Posterior cingulate gyrus (tissue), 11 donors: ENCODE results near the gene KLHDC3.

Experiments
- DNase-seq, 10 donors: peaks; one replicate each; pipeline versions ENCODE4 v3.0.0 to v3.0.0-alpha.2; 2020 to 2021; ENCODE audit warnings: mixed read lengths in 3 of 10
- intact Hi-C: fragments of 100-400 bp; cut with DNase I; formaldehyde crosslinking; loops from one replicate; pipeline ENCODE4 v1.15.1; 2023

Gene KLHDC3, protein sequence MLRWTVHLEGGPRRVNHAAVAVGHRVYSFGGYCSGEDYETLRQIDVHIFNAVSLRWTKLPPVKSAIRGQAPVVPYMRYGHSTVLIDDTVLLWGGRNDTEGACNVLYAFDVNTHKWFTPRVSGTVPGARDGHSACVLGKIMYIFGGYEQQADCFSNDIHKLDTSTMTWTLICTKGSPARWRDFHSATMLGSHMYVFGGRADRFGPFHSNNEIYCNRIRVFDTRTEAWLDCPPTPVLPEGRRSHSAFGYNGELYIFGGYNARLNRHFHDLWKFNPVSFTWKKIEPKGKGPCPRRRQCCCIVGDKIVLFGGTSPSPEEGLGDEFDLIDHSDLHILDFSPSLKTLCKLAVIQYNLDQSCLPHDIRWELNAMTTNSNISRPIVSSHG

DNA sequence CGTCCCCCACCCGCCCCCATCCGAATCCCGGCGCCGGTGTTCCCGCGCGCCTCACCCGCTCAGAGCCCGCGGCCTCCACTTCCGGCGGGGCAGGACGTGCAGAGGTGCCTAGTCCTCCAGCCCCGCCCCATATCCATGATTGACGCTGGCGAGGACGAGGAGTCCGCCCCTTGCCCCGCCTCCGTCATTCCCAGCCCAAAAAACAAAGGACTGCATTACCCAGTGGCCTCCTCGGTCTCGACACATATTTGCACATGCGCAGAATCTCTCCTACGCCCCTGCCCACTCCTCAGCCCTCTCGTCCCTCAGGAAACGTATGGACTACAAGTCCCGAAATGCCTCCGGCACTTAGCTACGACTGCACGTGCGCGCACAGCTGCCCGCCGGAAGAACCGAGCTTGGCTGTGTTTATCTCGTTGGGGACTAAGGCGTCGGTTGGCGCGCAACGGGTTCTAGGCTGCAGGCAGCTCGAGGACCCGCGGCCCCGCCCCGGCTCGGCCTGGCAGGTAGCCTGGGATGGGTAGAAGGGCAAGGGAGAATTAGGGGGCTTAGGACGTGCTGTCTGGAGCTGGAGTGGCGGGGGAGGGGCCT, at the start of gene KLHDC3, which contains the start of gene MEA1:
TSS of gene KLHDC3 (plus strand) at position 407 of the 591 bp plus-strand sequence. CDS start 2,944 bp downstream, outside the sequence.
TSS of gene MEA1 (minus strand) at position 104 of the 591 bp plus-strand sequence. CDS start 133 bp downstream, outside the sequence.
- peak; percentile 99 to 100 (median 100) for DNase-seq
- intact Hi-C loops = loop anchor here (5.0 to 10.0 kb wide), 2 partner anchors 82 to 161 kb away; partner anchors contain the start of gene SRF

DNA sequence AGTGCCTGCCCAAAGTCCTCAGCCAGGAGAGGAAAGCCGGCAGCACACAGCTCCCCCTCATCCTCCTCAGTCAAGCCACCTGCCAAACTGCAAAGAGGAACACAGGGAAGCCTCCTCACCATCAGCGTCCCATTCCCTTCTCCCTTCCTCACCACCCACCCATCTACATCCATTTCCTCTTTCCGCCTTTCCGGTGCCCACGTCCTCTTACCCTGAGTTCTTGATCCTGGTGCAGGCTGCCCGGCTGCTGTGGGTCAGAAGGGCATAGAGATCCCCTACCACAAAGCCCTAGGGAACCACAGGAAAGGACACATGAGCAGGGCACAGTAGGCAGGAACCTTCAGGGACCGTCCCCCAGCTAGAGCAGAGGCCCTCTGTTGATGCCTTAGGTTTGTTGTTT, 47.5 kb upstream of the KLHDC3 start:
- intact Hi-C loops = no loop called here
- peak in 1 of 10 donors; percentile 39 for DNase-seq

DNA sequence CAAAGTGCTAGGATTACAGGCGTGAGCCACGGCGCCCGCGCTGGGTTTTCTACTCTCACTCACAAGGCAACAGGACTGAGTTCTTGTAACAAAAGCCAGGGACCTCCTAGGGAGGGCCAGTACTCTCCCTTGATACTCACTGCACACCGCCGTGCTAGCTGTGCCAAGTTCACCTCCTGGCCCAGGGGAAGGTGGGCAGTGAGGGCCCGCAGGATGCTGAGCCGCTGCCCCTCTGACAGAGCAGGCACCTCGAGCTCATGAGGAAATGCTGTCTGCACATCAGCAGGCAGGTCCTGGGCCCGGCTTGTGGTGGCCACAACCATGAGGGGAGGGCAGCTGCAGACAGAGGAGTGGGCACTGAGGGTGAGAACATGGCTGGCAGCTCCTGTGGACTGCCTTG, 46.8 kb upstream of the KLHDC3 start:
- intact Hi-C loops = no loop called here

DNA sequence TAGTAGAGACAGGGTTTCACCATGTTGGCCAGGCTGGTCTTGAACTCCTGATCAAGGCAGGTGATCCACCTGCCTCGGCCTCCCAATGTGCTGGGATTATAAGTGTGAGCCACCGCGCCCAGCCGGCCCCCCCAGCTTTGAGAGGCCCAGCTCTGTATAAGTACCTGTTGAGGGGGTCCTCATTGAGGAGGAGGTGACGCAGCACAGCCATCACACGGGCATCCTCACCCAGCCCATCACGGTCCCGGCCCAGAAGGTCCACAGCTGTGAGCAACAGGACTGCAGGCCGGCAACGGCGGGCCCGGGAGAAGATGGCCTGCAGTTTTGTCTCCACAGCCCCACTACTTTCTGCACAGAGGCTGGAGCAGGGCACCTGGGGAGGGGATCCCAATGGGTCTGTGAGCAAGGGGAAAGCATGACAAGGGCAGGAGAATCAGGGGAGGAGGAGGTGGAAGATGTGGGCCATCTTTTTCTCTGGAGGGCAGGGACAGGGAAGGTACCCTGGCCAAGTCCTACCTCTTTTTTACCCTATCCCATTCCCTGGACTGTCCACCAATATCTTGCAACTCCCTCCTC, 45.8 kb upstream of the KLHDC3 start:
- intact Hi-C loops = no loop called here
- peak in 1 of 10 donors; percentile 38 for DNase-seq

More for the DNA sequence above, 46.8 kb upstream of the KLHDC3 start:
- DNase-seq = peak in 1 of 10 donors; percentile 59

DNA sequence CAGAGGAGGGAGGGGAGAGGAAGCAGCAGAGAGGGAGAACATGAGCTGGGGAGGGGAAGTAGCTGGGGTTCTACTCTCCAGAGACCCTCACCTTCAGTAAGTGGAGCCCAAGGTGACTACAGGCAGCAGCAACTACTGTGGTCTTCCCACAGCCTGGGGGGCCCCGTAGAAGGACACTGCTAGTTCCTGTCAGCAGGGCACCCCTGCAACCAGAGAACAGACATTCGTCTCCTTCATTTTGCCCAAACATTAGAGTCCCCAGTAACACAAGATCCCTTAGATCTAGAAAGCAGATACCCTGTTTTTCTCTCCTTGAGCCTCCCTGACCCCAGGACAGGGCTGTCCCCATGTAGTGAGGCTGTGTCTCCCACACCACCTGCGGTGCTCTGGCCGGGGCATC, 45.3 kb upstream of the KLHDC3 start:
- intact Hi-C loops = no loop called here
- DNase-seq = peak in 1 of 10 donors; percentile 32

DNA sequence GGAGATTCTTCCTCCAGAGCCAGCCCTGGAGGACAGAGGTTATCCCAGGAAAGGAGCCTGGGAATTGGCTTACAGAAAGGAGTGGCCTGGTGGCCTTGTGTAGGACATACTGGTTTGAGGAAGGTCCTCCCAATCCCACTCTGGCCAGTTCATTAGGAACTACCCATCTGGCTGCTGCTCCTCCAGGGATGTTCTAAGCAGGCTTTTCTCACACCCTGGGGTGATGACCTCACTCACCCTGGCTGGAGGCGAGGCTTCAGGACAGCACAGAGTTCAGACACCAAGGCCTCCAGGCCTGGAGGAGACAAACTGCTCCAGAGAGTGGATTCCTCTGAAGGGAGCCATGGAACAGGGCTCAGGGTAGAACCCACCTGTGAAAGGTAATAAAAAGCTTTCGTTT, 44.6 kb upstream of the KLHDC3 start:
- intact Hi-C loops = no loop called here
- DNase-seq = no peak

DNA sequence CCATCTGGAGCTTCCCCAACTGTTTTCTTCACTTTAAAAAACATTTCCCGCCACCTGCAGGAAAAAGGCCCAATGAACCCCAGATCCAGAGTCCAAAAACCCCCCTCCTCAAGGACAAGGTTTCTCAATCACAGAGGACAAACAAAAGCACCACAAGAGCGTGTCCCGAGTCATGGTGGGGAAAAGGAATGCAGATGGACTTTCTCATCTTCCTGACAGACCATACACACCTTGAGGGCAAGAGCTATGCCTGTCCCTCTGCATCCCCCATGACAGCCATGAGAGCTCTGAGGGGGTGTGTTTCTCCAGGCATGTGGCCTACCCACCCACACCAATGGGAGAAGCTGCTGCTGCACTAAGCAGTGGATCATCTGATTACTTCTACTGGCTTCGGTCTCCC, 44.1 kb upstream of the KLHDC3 start:
- DNase-seq = peak in 1 of 10 donors; percentile 70
- intact Hi-C loops = no loop called here

DNA sequence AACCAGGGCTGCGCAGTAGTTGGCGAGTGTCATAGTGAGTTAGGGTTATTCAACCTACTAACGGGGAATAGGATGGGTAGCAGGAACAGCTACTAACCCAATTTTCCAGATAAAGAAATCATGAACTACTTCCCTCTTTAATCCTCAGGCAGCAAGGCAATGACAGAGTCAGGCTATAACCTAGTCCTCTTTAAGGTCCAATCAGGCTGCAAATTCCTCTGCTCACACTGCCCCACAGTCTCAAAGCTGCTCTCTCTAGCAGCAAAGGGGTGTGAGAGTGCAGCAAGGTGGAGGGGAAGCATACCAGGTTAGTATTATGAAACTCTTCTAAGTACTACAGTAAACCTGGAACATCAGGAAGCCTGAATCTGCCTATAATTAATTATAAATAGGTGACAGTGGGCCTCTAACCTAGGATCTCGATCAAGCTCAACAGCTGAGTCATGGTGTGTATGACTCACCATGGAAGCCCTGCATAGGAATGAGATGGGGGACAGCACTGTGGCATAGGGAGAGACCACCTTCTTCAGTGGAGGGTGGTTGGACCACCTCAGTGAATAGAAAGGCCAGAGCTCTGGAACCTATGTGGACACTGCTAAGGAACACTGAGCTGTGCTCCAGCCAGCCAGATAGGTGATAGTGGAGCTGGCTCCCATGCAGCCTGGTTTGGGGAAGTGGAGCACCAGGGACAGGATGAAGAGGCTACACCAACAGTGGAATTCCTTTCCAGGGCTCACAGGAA, 43.0 kb upstream of the KLHDC3 start:
- DNase-seq = peak in 1 of 10 donors; percentile 31
- intact Hi-C loops = no loop called here

DNA sequence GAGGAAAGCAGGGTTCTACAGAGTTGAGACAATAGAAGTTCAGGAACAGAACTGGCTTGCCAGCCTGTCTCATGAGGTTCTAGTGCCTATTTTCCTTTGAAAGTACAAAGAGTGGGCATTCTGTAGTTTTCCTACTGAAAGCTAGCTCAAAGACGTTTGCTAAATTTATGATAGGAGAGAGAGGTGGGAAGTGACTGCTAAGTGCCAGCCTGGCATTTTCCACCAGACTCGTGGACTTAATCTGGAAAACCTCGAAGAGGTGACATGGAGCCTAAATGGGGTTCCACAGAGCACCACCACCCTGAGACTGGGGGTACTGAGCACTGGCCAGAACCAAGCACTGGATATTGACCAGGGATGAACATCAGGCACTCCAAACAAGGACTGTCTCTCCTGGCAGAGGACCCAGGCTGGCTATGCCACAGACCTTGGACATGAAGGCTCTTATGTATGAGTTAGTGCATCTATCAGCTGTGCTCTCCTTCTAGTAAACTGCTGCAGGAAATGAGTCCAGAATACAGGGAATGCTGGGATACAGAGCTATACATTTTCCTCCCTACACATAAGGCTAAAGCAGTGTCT, 42.2 kb upstream of the KLHDC3 start:
- DNase-seq = peak in 5 of 10 donors; percentile 29 to 83 (median 45)
- intact Hi-C loops = no loop called here

DNA sequence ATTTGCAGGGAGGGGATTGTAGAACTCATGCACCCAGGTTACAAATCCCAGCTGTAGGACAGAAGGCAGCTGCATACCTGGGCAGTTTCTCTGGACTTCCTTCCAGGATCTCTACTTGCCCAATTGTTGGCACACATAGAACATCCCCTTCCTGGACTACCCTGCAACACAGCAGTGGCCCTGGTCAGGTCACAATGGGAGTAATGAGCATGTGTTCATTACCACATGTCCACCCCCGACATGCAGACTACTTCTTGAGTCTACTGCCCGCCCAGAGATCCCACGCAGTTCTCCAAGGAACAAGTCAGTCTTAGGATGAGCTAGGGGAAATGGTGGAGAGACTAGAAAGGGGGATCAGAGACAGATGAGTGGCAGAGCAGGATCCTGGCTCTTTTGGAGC, 40.1 kb upstream of the KLHDC3 start:
- intact Hi-C loops = no loop called here
- peak in 2 of 10 donors; percentile 47 for DNase-seq

DNA sequence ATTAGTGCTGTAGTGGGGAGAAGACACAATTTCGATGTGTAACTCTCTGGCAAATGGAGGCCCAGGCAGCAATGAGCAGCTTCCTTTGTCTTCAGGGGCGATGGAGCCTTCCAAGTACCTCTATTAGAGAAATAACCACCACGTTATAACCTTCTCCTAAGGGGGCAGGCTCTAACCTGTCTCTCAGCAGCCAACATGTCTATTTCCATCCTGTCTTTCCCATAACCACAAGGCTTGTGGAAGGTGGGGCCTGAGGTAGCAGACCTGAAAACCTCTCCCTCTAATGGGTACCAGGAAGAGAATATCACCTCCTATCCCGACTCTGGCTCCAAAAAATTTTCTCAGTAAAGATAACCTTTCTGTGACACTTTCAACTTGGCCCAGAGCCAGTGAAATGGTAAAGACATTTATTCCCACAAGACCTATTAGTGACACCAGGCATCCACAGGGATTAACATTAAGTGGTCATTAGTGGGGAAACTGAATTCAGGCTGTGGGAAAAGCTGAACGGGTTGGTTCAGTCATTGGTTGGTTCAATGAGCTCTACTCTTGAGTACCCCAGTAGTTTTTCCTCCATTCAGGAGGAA, 39.0 kb upstream of the KLHDC3 start:
- peak in 1 of 10 donors; percentile 6 for DNase-seq
- intact Hi-C loops = no loop called here

DNA sequence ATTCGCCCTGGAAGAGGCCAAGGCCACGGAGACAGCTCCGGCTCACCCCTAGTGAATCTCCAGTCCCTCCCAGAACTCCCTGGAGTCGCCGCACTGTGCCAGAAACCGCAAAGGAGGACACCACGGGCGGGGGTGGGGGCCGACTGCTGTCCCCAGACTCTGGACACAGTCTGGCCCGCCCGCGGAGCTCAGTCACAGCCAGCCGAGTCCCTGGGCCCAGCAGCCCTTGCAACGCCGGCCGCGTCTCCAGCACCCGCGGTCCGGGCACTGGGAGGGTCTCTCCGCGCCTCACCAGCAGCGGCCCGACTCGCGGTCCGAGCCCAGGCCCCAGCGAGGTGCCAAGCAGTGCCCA, 35.6 kb upstream of the KLHDC3 start:
- peak in 3 of 10 donors; percentile 77 to 87 (median 82) for DNase-seq
- intact Hi-C loops = no loop called here

DNA sequence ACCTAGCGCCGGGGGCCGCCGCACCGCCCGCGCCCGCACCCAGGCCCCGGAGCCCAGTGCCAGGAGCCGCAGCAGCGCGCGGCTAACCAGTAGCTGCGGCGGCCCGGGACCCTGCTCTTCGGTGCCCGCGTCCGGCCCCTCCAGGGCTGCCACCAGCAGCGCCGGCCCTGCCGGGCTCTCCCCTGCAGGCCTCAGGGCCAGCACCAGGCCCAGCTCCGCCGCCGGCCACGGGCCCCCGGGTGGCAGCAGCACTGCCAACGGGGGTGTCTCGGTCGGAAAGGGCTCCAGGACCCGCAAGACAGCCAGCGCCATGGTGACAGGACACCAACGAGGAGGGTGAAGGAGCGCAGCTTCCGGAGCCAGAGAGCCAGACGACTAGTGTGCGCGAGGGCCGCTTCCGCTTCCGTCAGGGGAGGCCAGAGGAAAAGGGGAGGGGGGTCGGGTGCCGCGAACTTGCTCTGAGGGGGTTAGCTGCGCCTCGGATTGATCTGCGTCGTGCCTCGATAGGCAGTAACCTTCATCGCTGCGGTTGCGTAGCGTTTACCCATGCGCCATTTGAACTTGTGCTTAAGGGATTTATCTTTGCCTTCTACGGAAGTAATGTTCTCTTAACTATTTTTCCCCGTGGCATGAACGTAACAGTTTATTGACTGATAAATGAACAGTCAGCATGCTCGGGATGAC, 35.1 kb upstream of the KLHDC3 start, which contains the start of gene PEX6:
TSS of gene PEX6 (minus strand) at position 343 of the 684 bp plus-strand sequence. CDS start at position 312, 31 bp downstream.
- intact Hi-C loops = no loop called here
- DNase-seq = peak; percentile 75 to 97 (median 92)

DNA sequence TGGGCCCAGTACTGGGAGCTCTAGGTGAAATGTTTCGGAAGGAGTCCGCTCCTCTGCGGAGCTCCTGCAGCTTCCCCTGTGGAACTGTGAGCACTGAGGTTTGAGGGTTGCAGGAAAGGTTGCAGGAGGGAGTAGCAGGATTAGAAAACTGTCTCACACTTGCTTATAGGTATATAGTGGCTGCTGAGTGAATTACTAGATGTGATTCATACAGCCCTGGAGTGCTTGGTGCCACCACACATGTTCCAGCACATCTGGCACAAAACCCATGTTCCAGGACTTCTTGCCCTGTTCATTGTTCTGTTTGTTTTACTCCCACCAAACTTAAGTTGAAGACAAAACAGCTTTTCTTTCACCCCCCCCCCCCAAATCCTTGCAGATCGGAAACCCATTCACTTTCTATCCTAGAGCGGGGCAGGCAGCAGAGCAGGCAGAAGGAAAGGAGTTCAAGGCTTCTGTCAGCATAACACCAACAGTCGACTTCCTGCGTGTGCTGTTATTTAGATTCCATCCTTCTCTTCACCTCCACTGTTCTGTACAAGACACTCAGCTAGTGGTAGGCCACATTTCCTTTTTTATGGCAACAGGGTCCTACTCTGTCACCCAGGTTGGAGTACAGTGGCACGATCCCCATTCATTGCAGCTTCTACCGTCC, 34.4 kb upstream of the KLHDC3 start:
- intact Hi-C loops = loop anchor here (10.0 kb wide), 1 partner anchor 75 kb away; the partner anchor contains the start of genes CUL7, KLC4 and MRPL2
- DNase-seq = no peak

DNA sequence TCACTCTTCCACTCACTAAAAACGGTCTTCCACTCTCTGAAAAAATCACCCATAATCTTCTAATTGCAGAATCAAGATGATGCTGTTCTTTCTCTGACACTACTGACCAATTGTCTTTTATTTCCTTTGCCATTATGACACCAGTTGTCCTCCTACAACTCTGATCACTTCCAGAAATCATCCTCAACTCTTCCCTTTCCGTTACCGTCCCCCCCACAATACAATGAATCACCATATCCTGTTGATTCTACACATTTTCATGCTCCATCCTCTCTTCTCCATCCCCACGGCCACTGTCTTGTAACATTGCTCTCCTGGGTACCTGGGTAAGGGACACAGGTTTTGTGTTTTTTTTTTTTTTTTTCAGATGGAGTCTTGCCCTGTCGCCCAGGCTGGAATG, 32.2 kb upstream of the KLHDC3 start:
- intact Hi-C loops = loop anchor here (10.0 kb wide), 1 partner anchor 73 kb away; the partner anchor contains the start of genes CUL7, KLC4 and MRPL2
- DNase-seq = no peak

DNA sequence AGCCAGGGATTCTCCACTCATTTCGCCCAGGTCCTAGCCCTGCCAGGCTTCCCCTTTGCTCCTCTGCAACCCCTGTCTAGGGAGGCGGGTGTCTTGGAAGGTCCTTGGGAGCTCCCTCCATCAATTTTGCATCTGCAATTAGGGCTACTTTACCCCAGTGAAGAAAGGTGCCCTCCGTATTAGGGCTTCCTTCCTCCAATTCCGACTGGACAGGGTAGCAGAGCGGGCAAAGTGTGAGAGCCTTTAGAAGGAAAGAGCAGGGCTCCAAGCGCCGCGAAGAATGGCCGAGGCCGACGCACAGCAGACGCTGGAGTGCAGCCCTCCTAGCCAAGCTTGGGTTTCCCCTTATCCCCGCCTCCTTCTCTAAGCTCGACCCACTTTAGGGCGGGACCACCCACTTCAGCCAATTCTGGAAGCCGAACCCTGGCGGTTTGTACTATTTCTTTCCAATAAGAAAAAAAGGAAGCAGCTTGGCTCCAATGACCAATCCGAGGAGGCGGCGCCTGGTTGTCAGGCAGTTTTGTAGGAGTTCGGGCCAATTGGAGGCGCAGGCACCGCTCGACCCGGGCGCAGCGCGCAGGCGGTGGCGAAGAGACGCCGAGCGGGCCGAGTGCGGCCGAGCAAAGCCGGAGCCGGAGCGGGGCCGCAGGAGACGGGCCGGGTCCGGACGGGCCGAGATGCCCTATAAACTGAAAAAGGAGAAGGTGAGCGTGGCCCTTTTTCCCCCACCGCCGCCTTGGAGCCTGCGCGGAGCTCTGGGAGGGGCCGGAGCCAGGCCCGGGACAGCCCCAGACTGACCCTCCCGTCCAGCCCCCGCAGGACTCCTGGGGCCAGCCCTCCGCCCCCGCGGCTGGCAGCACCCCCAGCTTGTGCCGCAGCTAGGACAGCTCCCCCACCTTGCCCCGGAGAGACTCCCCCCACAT, 29.8 kb upstream of the KLHDC3 start, which contains the start of gene PPP2R5D:
TSS of gene PPP2R5D (plus strand) at position 570 of the 923 bp plus-strand sequence. CDS start at position 678, 108 bp downstream.
- peak; percentile 95 to 100 (median 97) for DNase-seq
- intact Hi-C loops = loop anchor here (10.0 kb wide), 1 partner anchor 71 kb away; the partner anchor contains the start of genes CUL7, KLC4 and MRPL2

DNA sequence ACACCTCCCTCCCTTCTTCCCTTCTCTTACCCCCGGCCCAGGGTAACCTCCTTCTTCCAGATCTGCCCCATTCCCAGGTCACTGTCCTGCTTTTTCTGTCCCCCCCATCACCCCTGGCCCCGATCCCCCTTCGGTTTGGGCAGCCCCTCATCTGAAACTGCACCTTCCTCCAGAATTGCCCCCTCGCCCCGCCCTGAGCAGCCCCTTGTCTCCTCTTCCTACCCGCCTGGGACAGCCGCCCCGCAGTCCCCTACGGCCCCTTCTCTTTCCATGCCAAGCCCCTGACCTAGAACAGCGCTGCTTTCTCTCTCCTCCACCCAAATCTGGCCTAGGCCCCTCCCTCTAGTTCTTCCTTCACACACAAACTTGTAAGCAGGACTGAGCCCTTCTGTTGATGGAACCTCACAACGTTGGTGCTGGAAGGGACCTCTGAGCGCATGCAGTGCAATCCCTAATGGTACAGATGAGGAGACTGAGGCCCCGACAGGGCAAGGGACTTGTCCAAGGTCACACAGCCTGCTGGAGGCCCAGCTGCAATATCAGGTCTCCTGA, 29.0 kb upstream of the KLHDC3 start:
- DNase-seq = peak in 1 of 10 donors; percentile 44
- intact Hi-C loops = loop anchor here (10.0 kb wide), 1 partner anchor 70 kb away; the partner anchor contains the start of genes CUL7, KLC4 and MRPL2
